Activated CD4-positive, alpha-beta T cell treated with anti-CD3 and anti-CD28 coated beads, Interleukin-2, Interleukin-6, amounts not matched to agents 100 ng/mL and 50 ng/mL, durations not matched to agents 16 hours and 8 hours (primary cell): ENCODE measurements around the gene POLE3.
"Not testable (repeated sequence)": the region's sequence is repeated elsewhere in the genome, so short reads cannot be mapped to it uniquely, and the experiment has no call there.

ENCODE experiments used
- DNase-seq: peaks from one replicate; pipeline ENCODE4 v3.0.0-alpha.2; 2020

Gene POLE3

GRCh38 chr9:113401027-113401792 lies 9.3 kb downstream of the POLE3 start, which contains the start of gene ALAD:
ALAD (minus strand) TSS chr9:113401284; CDS start chr9:113393559, 7,725 bp downstream.
- peak; percentile 100 for DNase-seq

GRCh38 chr9:113399646-113400200 lies 10.8 kb downstream of the POLE3 start:
- DNase-seq = no peak

GRCh38 chr9:113398796-113399195 lies 11.7 kb downstream of the POLE3 start:
- DNase-seq = no peak

GRCh38 chr9:113397203-113397631 lies 13.3 kb downstream of the POLE3 start:
- no peak for DNase-seq

GRCh38 chr9:113395000-113395861 lies 15.2 kb downstream of the POLE3 start:
- no peak for DNase-seq

- no peak for DNase-seq
Observed at GRCh38 chr9:113393281-113393680, 17.2 kb downstream of the POLE3 start.

GRCh38 chr9:113391917-113392316 lies 18.6 kb downstream of the POLE3 start:
- DNase-seq = no peak

GRCh38 chr9:113390192-113390960 lies 20.1 kb downstream of the POLE3 start:
- DNase-seq = no peak

- DNase-seq = no peak
Observed at GRCh38 chr9:113389451-113389850, 21.0 kb downstream of the POLE3 start.

GRCh38 chr9:113388833-113389232 lies 21.6 kb downstream of the POLE3 start:
- DNase-seq = no peak

- DNase-seq = no peak
Observed at GRCh38 chr9:113387560-113388230, 22.8 kb downstream of the POLE3 start.

GRCh38 chr9:113386571-113387393 lies 23.7 kb downstream of the POLE3 start:
- no peak for DNase-seq

GRCh38 chr9:113381909-113382411 lies 28.5 kb downstream of the POLE3 start:
- no peak for DNase-seq

GRCh38 chr9:113381441-113381840 lies 29.0 kb downstream of the POLE3 start:
- not testable (repeated sequence) for DNase-seq

- peak; percentile 22 for DNase-seq
Observed at GRCh38 chr9:113380869-113381378, 29.6 kb downstream of the POLE3 start.

- not testable (repeated sequence) for DNase-seq
Observed at GRCh38 chr9:113379829-113380210, 30.7 kb downstream of the POLE3 start.

- not testable (repeated sequence) for DNase-seq
Observed at GRCh38 chr9:113379094-113379828, 31.2 kb downstream of the POLE3 start.

- DNase-seq = peak; percentile 89
Observed at GRCh38 chr9:113376634-113377567, 33.6 kb downstream of the POLE3 start, which contains the start of gene HDHD3. HDHD3 (minus strand) TSS chr9:113376986; CDS start chr9:113374354, 2,632 bp downstream.
